HG02973 (cell line): ENCODE results near the gene METRNL.
"Not testable (repeated sequence)": the region's sequence is repeated elsewhere in the genome, so short reads cannot be mapped to it uniquely, and the experiment has no call there.

Source experiments
- ATAC-seq: cut with Tn5 transposase; IDR thresholded peaks from one replicate; pipeline ENCODE4 v1.9.1; 2021; ENCODE audit warnings: moderate library complexity; ENCODE audit not compliant: unreplicated experiment

Gene METRNL, protein sequence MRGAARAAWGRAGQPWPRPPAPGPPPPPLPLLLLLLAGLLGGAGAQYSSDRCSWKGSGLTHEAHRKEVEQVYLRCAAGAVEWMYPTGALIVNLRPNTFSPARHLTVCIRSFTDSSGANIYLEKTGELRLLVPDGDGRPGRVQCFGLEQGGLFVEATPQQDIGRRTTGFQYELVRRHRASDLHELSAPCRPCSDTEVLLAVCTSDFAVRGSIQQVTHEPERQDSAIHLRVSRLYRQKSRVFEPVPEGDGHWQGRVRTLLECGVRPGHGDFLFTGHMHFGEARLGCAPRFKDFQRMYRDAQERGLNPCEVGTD

DNA sequence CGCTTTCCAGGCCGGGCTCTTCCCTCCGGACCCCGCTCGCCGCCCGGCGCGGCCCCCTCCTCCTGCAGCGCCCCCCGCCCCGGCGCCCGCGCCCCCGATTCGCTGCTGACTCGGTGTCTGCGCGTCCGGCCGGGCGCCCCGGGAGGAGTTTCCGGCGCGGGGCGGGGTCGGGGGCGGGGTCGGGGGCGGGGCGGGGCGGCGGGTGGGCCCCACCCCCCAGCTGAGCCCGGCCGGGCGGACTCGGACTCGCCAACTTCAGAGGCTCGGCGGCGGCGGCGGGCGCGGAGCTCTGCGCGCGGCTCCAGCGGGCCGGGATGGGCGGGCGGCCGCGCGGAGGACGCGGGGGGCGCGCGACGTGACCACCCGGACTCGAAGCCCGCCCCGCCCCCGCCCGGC, at the start of gene METRNL:
METRNL (plus strand) TSS at position 258 of the 396 bp plus-strand sequence. CDS start 207 bp downstream, outside the sequence.
- no peak for ATAC-seq

DNA sequence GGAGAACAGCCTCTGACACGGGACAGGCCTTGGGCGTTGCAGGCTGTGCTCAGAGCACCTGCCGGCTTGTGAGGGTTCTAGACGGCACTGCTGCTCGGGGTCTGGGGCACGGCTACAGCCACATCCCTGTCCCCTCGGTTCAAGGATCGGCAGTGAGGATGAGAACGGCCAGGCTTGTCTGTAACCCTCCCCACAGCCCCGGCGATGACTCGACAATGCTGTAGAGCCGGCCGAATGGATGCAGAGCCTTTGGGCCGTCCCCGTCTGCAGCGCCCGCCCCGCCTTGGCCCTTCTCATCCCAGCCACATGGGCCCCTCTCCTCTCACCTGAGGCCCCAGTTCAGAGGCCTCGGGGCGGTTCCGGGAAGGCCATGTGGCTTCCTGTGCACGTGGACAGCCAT, 49.0 kb upstream of the METRNL start:
- no peak for ATAC-seq

DNA sequence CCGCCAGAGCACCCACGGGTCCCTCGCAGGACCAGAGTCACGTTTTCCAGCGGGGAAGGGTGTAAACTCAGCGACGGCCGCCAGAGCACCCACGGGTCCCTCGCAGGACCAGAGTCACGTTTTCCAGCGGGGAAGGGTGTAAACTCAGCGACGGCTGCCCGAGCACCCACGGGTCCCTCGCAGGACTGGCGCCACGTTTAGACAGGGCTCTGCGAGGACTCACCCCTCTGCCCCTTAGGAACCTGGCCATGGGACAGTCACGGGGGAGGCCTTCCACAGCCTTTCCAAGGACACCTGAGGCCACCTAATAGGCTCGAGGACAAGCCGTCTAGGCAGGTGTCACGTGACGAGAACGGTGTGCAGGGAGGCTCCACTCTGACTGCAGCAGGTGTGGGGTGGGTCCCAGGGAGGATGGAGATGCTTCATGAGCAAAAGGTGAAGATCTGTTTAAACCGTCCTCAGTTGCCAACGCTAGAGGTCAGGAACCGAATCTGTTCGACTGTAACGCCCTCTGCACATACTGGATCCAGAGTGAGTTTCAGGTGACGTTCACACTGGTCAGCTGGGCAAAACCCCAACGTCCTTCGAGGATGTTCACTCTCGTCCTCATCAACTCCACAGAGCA, 48.0 kb upstream of the METRNL start:
- no peak for ATAC-seq

DNA sequence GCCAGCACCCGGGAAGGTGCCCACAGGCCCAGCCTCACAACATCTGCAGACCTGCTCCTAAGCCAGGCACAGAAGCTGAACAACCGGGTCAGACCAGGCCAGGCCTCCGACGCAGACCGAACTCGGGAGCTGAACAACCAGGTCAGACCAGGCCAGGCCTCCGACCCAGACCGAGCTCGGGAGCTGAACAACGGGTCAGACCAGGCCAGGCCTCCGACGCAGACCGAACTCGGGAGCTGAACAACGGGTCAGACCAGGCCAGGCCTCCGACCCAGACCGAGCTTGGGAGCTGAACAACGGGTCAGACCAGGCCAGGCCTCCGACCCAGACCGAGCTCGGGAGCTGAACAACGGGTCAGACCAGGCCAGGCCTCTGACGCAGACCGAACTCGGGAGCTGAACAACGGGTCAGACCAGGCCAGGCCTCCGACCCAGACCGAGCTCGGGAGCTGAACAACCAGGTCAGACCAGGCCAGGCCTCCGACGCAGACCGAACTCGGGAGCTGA, 47.4 kb upstream of the METRNL start:
- ATAC-seq, result not testable (repeated sequence)

DNA sequence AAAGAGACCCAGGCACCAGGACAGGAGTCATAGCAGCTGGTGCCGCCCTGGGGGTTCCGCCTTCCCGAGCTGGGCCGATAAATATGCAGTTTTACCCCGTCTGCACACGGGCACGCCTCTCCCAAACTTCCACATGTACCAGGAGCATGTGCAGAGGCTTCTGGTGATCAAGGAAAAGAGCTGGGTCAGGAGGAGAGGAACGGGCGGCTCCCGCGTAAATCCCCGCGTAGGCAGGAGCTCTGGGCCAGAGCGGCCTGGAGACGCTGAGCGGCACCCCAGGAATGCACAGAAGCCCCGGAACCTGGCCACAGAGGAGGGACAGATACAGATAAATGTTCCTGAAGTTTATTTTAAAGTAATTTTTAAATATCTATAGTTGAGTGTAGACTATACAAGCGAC, 46.6 kb upstream of the METRNL start:
- ATAC-seq, result no peak

DNA sequence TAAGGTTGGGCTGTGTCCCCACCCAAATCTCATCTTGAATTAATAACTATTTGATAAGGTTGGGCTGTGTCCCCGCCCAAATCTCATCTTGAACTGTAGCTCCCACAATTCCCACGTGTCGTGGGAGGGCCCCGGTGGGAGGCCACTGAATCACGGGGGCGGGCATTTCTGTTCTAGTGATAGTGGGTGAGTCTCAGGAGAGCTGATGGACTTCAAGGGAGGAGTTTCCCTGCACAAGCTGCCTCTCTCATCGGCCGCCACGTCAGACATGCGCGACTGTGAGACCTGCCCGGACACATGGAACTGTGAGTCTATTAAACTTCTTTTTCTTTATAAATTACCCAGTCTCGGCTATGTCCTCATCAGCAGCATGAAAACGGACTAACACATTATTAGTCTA, 44.9 kb upstream of the METRNL start:
- ATAC-seq, result no peak

DNA sequence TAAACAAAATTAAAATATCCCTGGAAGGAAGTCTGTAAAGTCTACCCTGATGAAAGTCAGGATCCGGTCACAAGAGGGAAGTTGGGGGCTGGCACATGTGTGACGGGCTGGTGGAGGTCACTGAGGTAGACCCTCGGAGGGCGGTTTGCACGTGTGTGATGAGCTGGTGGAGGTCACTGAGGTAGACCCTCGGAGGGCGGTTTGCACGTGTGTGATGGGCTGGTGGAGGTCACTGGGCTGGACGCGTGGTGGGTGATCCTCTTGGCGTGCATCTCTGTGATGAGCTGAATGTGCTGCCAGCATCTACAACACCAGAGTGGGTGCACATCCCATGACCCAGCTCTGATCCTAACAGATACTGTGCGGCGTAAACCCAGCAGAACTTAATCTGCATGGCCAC, 43.7 kb upstream of the METRNL start:
- ATAC-seq, result no peak

DNA sequence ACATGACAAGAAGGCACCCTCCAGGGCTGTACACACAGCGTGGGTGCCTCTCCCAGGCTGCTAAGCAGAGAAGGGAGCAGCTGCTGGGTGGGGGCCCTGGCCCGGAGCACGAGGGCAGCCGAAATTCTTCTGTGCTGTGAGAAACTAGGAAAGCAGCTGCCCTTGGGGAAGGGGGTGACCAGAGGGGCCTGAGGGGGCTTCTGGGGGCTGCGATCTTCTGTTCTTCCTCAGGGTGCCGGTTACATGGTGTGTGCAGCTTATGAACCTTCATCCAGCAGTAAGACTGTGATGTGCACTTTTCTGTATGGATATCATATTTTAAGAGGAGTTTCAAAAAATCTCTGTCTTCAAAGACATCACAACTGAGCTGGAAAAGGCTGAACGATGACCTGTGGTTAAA, 43.2 kb upstream of the METRNL start:
- ATAC-seq, result no peak

DNA sequence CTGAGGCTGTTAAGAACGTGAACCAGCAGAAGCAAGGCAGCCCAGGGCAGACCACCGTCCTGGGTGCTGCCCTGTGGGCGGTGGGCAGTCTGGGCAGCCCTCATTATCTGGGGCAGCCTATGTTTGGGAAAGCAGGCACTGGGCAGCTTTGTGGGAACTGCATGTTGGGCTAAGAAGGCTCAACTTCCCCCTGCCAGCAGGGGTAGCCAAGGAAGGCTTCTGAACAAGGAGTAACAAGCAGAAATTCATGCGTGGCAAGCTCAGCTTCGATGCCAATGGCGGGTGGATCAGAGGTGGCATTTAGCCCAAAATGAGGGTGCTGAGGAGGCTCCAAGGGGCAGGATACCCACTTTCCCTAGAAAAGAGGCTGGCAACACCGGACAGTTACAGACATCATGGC, 42.7 kb upstream of the METRNL start:
- no peak for ATAC-seq

DNA sequence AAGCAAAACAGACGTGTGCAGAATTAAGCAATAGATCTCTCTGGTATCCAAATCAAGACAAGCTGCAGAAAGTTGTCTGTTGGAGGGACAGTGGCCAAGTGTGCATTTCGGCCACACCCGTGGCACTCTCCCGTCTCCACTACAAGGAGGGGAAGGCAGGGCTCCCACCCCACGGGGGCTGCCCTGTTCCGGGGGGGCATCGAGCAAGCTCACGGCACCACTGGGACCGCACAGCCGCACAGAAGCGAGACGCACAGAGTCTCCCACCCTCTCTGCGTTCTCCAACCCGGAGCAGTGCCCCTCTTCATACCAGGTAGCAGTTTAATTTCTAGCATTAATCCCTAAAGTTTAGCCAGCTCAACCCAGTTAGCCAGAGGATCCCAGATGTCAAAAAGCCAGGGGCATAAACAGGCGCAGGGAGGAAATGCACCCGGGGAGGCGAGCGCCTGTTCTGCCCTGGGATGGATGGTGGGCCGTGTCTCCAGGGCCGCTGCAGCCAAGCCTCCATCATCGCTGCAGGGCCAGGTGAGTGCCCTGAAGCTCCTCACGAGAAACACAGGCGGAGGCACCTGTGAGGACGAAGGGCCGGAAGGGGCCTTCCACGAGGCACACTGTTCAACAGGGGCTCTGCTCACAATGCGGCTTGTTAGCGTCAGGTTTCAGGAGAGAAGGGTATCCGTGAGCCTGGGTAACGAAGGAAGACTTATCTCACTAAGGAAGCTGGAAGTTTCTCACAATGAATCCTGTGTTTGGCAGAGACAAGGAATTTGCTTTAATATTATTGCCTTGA, 42.1 kb upstream of the METRNL start:
- no peak for ATAC-seq

DNA sequence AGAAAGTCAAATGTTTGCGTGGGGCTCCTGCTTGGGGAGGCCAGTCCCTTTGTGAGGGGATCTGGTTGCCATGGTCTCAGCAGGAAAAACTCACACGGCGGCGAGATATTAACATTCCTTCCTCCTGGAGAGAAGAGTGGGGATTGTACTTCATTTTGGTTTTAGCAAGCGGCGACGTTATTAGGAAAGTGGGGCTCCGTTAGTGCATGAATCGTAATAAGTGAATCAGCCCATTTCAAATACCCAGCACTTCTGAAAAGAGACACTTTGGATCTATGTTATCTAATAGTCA, 41.6 kb upstream of the METRNL start:
- no peak for ATAC-seq

DNA sequence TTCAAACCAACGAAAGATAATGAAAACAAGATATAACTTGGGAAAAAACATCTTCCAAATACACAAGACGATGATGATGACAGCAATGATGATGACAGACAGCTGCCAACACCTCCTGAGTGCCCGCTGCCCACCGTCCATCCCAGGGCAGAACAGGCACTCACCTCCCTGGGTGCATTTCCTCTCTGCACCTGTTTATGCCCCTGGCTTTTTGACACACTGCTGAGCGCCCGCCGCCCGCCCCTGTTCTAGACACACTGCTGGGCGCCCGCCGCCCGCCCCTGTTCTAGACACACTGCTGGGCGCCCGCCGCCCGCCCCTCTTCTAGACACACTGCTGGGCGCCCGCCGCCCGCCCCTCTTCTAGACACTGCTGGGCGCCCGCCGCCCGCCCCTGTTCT, 40.4 kb upstream of the METRNL start:
- not testable (repeated sequence) for ATAC-seq

DNA sequence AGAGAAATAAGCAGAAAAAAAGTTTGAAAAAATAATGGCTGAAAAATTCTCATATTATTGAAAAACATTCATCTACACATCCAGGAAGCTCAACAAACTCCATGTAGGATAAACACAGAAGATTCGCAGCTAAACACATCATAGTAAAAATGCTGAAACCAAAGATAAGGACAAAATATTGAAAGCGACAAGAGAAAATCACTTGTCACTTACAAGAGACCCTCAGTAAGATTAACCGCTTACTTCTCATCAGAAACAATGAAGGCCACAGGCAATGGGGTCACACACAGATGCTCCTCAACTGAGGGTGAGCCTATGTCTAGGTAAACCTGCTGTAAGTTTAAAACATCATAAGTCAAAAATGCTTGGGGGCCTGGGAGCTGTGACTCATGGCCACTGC, 38.1 kb upstream of the METRNL start:
- ATAC-seq, result no peak

DNA sequence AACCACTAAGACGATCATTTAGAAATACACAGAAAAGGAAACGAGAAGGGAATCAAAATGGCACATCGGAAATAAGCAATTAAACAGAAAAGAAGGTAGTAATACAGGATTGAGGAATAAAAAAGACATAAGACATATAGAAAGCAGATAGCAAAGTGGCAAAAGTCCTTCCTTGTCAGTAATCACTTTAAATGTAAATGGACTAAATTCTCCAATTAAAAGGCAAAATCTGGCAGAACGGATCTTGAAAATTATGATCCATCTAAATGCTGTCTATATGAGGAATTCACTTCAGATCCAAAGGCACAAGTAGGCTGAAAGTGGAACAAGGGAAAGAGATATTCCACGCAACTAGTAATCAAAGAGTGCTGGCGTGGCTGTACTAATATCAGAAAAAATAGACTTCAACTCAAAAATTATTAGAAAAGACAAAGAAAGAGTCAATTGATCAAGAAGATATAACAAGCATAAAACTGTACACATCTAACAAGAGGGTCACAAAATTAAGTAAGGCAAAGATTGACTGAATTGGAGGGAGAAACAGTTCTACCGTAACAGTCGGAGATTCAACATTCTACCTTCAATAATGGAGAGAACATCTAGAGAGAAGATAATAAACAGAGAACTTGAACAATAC, 36.8 kb upstream of the METRNL start:
- ATAC-seq, result no peak

DNA sequence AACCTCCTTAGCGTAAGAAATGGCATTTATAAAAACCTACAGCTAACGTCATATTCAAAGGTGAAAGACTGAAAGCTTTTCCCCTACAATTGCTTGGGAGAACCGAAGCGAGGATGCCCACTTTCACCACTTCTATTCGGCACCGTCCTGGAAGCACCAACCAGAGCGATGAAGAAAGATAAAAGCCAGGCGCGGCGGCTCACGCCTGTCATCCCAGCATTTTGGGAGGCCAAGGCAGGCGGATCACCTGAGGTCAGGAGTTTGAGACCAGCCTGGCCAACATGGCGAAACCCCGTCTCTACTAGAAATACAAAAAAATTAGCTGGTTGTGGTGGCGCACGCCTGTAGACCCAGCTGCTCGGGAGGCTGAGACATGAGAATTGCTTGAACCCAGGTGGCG, 34.9 kb upstream of the METRNL start:
- ATAC-seq, result not testable (repeated sequence)

DNA sequence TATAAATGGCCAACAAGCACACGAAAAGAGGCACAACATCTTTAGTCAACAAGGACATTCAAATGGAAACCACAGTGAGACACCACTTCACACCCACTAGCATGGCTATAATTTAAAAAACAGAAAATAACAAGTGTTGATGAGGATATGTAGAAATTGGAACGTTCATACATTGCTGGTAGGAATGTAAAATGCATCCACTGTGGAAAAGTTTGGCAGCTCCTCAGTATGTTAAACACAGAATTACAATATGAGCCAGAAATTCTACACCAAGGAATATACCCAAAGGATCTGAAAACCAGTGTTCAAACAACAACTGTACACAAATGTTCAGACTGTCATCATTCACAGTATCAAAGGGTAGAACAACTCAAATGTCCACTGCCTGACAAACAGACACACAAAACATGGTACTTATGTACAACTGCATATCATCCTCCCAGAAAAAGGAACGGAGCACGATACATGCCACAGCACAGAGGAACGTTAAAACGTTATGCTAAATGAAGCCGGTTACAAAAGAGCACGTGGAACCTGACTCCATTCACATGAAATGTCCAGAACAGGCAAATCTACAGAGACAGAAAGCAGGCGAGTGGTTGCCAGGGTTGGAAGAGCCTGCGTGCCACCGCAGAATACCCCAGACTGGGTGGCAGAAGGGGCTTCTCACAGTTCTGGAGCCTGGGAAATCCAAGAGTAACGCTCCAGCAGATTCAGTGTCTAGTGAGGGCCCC, 32.8 kb upstream of the METRNL start:
- no peak for ATAC-seq

DNA sequence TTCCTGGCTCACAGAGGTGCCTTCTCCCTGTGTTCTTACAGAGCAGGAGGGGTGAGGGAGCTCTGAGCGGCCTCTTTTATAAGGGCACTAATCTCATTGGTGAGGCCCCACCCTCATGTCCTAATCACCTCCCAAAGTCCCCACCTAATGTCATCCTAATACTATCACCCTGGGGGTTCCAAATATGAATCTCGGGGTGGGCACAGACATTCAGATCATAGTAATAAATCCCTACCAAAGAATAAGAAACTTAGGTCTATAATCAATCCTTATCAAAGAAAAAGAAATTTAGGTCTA, 32.3 kb upstream of the METRNL start:
- ATAC-seq, result no peak

DNA sequence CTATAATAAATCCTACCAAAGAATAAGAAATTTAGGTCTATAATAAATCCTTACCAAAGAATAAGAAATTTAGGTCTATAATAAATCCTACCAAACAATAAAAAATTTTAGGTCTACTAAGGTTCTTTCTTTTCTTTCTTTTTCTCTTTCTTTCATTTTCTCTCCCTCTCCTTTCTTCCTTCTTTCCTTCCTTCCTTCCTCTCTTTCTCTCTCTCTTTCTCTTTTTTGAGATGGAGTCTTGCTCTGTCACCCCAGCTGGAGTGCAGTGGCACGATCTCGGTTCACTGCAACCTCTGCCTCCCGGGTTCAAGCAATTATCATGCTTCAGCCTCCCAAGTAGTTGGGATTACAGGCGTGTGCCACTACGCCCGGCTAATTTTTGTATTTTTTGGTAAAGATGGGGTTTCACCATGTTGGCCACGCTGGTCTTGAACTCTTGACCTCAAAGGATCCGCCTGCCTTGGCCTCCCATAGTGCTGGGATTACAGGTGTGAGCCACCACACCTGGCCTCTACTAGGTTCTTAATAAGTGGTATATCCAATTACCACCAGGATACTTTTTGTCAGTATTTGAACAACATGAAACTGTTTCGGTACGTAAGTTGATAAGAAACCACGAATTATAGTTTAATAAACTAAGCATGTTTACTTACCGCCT, 31.5 kb upstream of the METRNL start:
- ATAC-seq, result not testable (repeated sequence)

DNA sequence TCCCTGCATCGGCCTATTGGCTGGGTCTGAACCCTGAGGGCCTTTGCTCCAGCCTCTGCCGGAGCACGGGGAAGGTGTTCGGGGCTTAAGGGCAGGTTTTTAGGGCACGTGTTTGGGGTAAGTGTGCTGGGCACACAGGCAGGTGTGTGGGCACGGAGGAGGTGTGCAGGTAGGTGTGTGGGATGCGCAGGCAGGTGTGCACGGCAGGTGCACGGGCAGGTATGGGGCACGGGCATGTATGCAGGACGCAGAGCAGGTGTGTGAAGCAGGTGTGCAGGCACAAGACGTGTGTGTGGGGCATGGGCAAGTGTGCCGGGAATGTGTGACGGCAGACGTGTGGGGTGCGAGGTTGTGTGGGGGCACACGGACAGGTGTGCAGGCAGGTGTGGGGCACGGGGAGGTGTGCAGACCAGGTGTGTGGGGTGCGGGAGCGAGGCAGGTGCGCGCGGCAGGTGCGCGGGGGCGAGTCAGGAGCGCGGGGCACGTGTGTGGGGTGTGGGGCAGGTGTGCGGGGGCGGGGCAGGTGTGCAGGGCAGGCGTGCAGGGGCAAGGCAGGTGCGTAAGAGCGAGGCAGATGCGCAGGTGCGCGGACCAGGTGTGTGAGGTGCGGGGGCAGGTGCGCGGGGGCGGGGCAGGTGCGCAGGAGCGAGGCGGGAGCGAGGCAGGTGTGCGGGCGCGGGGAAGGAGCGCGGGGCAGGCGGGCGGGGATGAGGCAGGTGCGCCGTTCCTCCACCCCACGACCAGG, 28.6 kb upstream of the METRNL start:
- no peak for ATAC-seq
